K562 treated with DMSO at 1 percent for 24 hours (cell line): ENCODE data around the gene KCTD18. TPM values are rescaled to one million over a fixed set of nuclear protein-coding genes. Genes with fewer than 3 reads are reported as not detected.

Source experiments
- total RNA-seq: library from RNA; unstranded; fragments of 300-600 nt; gene quantifications from 2 replicates; pipeline ENCODE4 v1.2.3, GENCODE V29; 2022; ENCODE audit warnings: low read depth; ENCODE audit not compliant: insufficient read depth

KCTD18 gene
- total RNA-seq = 5.9 and 6.2 TPM in 2 replicates

GRCh38 chr2:200509612-200510433 lies at the start of gene KCTD18:
TSS of gene KCTD18 (minus strand) at chr2:200510068. CDS start at chr2:200507016, 3,052 bp downstream.

GRCh38 chr2:200525882-200526651 lies 16.2 kb upstream of the KCTD18 start, which contains the start of gene SGO2:
TSS of gene SGO2 (plus strand) at chr2:200526207. CDS start at chr2:200532976, 6,769 bp downstream.

Other genes starting within 250 kb of the KCTD18 start
- gene SPATS2L, start 203.4 kb downstream of the KCTD18 start, total RNA-seq = 16.7 and 21.1 TPM in 2 replicates
- 7.5 and 9.7 TPM in 2 replicates for gene SGO2, start 16.1 kb upstream of the KCTD18 start, total RNA-seq
- not detected in 2 replicates for gene AOX1, start 75.9 kb upstream of the KCTD18 start, total RNA-seq